HL-60/S4 treated with phorbol 12-myristate 13-acetate at 8.2 ng/mL for 4 days and 3 days (cell line): ENCODE data around the gene MUC6.

Experiments
- in situ Hi-C: fragments of 300-500 bp; cut with MboI; formaldehyde crosslinking; loops from 2 replicates; pipeline ENCODE4 v1.15.0; 2022; ENCODE audit warnings: low sequenced_read_pairs

Gene MUC6

GRCh38 chr11:1073261-1073724, 36.8 kb upstream of the MUC6 start:
- in situ Hi-C loops = no loop called here

GRCh38 chr11:1072821-1073231, 36.3 kb upstream of the MUC6 start:
- in situ Hi-C loops = no loop called here

- in situ Hi-C loops = no loop called here
Observed at GRCh38 chr11:1072116-1072820, 35.8 kb upstream of the MUC6 start.

GRCh38 chr11:1071571-1072115, 35.1 kb upstream of the MUC6 start:
- in situ Hi-C loops = no loop called here

GRCh38 chr11:1070594-1071462, 34.3 kb upstream of the MUC6 start:
- in situ Hi-C loops = no loop called here

DNA sequence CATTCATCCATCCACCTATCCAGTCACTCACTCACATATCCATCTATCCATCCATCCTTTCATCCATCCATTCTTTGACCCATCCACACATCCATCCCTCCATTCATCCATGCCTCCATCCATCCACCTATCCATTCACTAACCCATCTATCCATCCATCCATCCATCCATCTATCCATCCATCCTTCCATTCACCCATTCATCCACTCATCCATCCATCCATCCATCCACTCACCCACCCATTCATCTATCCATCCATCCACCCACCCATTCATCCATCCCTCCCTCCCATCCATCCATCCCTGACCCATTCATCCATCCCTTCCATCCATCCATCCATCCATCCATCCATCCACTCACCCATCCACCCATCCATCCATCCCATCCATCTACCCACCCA, 33.2 kb upstream of the MUC6 start:
- in situ Hi-C loops = no loop called here

GRCh38 chr11:1067812-1068496, 31.4 kb upstream of the MUC6 start:
- in situ Hi-C loops = no loop called here

GRCh38 chr11:1064167-1064566, 27.6 kb upstream of the MUC6 start:
- in situ Hi-C loops = no loop called here

DNA sequence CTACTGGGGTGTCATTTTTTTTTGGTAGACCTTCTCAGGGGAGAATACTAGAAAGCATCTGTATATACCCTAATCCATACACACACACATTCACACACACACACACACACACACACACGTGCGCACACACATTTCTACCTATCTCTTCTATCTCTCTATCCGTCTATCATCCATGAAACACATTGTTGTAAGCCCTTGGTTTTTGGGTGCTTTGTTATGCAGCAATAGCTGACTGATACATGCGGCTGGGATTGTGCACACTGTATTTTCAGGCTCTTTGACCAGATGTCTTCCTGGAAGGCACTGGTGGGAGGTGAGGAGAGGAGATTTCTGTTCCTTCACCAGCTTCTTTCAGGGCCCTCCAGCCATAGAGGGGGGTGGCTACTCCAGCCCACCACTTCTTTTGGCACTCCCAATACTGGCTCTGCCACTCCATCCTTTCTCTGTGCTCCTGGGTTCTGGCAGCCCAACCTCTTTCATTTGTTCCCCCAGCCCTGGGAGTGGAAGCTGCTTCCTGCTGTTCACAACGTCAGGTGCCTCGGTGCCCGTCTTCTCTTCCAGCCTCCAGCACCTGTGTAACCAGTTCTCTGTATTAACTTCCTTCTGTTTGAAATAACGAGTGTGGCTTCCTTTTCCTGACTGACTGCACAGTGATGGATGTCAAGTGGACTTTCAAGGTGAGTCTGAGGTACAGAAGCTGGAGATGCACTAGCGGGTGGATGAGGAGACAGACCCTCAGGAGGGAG, 25.7 kb upstream of the MUC6 start:
- in situ Hi-C loops = no loop called here

- in situ Hi-C loops = no loop called here
Observed at GRCh38 chr11:1060852-1061616, 24.5 kb upstream of the MUC6 start.

- in situ Hi-C loops = no loop called here
Observed at GRCh38 chr11:1060410-1060809, 23.9 kb upstream of the MUC6 start.

DNA sequence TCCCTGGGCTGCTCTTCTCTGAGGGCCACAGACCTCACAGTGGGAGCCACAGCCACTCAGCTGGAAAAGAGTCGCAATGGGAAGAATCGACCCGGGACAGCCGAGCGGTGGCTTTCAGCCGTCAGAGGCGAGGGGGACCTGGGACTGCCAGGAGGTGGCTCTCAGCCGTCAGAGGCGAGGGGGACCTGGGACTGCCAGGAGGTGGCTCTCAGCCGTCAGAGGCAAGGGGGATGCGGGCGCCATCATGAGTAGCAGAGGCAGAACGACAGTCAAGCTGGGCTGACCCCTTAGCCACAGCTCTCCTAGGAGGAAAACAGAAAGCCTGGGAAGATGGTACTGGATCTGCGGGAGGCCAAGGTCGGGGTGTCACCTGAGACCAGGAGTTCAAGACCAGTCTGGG, 23.2 kb upstream of the MUC6 start:
- in situ Hi-C loops = no loop called here

- in situ Hi-C loops = no loop called here
Observed at GRCh38 chr11:1057806-1058205, 21.3 kb upstream of the MUC6 start.

DNA sequence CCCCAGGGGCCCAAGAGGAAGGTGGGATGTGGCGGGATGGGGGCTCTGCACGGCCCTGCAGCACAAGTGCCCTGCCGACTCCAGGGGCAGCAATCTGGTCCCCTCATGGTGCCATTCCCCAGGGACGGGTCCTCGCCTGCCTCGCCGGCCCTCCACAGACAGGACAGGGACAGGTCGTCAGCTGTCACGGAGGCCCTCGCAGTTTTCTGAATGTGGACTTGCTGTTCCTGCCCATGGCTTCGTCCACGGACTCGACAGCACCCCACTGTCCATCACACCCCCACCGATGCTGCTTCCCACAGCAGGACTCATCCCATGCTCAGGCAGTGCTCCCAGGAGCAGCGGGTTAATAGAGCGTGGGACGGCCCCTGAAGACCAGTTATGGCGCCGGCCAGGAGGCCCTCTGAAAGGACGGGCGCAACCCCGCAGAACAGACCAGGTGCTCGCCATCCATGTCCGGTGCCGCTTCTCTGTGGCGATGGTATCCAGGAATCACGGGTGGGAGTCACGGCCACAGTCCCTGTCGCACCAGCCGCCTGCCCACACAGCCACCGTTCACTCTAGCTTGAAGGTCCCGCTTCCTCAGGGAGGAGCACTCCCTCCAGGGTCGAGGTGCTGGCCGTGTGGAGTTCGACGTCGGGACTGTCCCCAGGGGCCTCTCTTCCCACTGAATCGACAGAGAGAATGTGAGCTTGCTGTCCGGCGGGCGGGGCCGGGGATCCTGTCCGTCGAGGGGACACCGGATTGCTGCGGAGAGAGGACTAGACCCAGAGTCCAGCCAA, 19.7 kb upstream of the MUC6 start:
- in situ Hi-C loops = no loop called here

DNA sequence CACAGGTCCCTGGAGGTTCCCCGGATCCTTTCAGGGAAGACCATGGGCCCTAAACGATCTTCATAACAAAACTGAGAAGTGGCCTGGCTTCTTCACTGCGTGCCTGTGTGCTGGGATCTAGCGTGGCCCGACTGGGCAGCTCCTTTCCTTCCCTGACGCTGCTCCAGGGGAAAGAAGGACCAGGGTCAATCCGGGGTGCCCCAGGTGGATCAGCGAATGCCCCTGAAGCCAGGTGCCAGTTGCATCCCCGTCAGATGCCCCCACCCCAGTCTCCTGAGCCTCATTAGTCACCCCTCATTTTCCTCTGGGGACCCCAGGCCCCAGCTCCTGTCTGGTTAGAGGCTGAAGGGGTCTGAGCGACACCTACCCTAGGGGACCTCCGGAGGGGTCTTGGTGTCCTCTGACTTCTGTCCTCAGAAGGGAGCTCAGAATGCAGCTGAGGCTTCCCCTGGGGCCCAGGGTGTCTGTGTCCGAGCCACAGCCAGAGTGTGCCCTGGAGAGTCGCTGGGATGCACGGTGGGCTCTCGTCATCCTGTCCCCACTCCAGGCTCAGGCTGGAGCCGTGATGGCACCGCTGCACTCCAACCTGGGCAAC, 18.7 kb upstream of the MUC6 start:
- in situ Hi-C loops = no loop called here

DNA sequence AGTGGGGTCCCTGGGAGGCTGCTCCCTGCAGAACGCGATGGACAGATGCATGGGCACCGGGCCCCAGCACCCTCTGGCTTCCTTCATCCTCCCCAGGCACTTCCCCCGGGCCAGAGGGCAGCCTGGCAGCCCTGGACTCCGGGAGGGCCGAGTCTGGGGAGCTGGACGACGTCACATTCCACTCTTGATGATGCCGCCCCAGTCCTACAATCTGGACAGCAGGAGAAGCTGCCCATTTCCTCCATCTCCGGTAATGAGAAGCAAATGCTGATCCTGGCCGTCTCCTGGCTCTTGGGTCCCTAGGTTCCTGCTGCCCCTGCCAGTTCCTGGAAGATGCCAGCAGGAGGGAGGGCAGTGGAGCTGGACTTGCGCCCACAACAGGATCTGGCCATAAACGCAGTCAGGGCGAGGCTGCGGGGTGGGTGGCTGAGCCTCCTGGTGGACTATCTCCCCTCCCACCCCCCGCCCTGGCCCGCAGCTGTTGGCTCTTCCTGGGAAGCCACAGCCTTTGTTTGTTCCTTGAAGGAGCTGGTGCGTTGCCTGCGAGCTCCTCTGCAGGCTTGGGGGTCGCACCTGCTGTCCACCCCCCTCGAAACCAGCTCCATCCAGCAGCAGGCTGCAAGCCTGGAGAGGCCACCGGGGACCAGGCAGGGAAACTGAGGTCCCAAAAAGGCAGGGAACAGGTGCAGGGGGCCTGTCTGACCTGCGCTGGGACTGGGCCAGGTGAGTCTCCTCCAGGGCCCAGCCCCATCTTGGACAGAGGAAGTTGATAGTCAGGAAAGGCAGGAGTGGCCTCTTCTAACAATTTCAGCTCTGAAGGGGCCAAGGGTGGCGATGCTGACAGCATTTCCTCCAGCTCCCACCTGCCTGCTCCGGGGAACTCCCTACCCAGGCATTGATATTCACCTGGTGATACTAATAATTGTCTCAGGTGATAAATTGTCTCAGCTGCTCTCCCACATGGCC, 17.9 kb upstream of the MUC6 start:
- in situ Hi-C loops = no loop called here

GRCh38 chr11:1053121-1053901, 16.8 kb upstream of the MUC6 start:
- in situ Hi-C loops = no loop called here
